Neural cell (in vitro differentiated cells): ENCODE results near the gene NF1.

Experiments
- EP300 ChIP-seq: fragments of 450-650 bp; conservative IDR thresholded peaks from 2 replicates; pipeline ENCODE4 v1.6.1; 2014; ENCODE audit warnings: antibody characterized with exemption, mild to moderate bottlenecking, moderate library complexity; ENCODE audit not compliant: poor library complexity, severe bottlenecking
- EZH2 ChIP-seq: fragments of 200-600, 300-800 bp; shearing (Covaris generic), sonication (generic); IDR thresholded peaks from 2 replicates; pipeline ENCODE4 v1.6.1; 2014; ENCODE audit warnings: antibody characterized with exemption, low read length, borderline replicate concordance, mild to moderate bottlenecking; ENCODE audit not compliant: insufficient read depth, poor library complexity, severe bottlenecking
- MXI1 ChIP-seq: fragments of 450-650 bp; conservative IDR thresholded peaks from 2 replicates; pipeline ENCODE4 v1.6.1; 2014; ENCODE audit warnings: antibody characterized with exemption, mild to moderate bottlenecking; ENCODE audit not compliant: poor library complexity, severe bottlenecking
- POLR2AphosphoS5 ChIP-seq: IDR thresholded peaks from 2 replicates; pipeline ENCODE4 v1.6.1; 2012
- RAD21 ChIP-seq: fragments of 450-650 bp; conservative IDR thresholded peaks from 2 replicates; pipeline ENCODE4 v1.6.1; 2014; ENCODE audit warnings: antibody characterized with exemption, mild to moderate bottlenecking, moderate library complexity
- SMC3 ChIP-seq: fragments of 450-650 bp; conservative IDR thresholded peaks from 2 replicates; pipeline ENCODE4 v1.6.1; 2014; ENCODE audit warnings: antibody characterized with exemption, mild to moderate bottlenecking, moderate library complexity; ENCODE audit not compliant: poor library complexity
- TAF1 ChIP-seq: IDR thresholded peaks from 2 replicates; pipeline ENCODE4 v1.6.1; 2012; ENCODE audit warnings: low read depth
- TF ChIP-seq, protein P1 (sequence below): fragments of 450-650 bp; IDR thresholded peaks from 2 replicates; pipeline ENCODE4 v1.5.1; 2014; ENCODE audit warnings: antibody characterized with exemption, mild to moderate bottlenecking, moderate library complexity; ENCODE audit not compliant: poor library complexity, severe bottlenecking
- TF ChIP-seq, protein P2 (sequence below): IDR thresholded peaks from 2 replicates; pipeline ENCODE4 v1.6.1; 2012; ENCODE audit warnings: borderline replicate concordance

- TF ChIP-seq MXI1, result no peak
- TF ChIP-seq, protein P1, sequence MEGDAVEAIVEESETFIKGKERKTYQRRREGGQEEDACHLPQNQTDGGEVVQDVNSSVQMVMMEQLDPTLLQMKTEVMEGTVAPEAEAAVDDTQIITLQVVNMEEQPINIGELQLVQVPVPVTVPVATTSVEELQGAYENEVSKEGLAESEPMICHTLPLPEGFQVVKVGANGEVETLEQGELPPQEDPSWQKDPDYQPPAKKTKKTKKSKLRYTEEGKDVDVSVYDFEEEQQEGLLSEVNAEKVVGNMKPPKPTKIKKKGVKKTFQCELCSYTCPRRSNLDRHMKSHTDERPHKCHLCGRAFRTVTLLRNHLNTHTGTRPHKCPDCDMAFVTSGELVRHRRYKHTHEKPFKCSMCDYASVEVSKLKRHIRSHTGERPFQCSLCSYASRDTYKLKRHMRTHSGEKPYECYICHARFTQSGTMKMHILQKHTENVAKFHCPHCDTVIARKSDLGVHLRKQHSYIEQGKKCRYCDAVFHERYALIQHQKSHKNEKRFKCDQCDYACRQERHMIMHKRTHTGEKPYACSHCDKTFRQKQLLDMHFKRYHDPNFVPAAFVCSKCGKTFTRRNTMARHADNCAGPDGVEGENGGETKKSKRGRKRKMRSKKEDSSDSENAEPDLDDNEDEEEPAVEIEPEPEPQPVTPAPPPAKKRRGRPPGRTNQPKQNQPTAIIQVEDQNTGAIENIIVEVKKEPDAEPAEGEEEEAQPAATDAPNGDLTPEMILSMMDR, result no peak
- TF ChIP-seq TAF1, result no peak
- no peak for TF ChIP-seq EZH2
- TF ChIP-seq POLR2AphosphoS5, result no peak
- TF ChIP-seq SMC3, result no peak
- no peak for TF ChIP-seq EP300
- TF ChIP-seq RAD21, result no peak
- TF ChIP-seq, protein P2, sequence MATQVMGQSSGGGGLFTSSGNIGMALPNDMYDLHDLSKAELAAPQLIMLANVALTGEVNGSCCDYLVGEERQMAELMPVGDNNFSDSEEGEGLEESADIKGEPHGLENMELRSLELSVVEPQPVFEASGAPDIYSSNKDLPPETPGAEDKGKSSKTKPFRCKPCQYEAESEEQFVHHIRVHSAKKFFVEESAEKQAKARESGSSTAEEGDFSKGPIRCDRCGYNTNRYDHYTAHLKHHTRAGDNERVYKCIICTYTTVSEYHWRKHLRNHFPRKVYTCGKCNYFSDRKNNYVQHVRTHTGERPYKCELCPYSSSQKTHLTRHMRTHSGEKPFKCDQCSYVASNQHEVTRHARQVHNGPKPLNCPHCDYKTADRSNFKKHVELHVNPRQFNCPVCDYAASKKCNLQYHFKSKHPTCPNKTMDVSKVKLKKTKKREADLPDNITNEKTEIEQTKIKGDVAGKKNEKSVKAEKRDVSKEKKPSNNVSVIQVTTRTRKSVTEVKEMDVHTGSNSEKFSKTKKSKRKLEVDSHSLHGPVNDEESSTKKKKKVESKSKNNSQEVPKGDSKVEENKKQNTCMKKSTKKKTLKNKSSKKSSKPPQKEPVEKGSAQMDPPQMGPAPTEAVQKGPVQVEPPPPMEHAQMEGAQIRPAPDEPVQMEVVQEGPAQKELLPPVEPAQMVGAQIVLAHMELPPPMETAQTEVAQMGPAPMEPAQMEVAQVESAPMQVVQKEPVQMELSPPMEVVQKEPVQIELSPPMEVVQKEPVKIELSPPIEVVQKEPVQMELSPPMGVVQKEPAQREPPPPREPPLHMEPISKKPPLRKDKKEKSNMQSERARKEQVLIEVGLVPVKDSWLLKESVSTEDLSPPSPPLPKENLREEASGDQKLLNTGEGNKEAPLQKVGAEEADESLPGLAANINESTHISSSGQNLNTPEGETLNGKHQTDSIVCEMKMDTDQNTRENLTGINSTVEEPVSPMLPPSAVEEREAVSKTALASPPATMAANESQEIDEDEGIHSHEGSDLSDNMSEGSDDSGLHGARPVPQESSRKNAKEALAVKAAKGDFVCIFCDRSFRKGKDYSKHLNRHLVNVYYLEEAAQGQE, result no peak
Measured at GRCh38 chr17:31198026-31198425, 103.2 kb downstream of the NF1 start.
